ENCODE results near the gene ATG4B.

- TF ChIP-seq, protein P1, sequence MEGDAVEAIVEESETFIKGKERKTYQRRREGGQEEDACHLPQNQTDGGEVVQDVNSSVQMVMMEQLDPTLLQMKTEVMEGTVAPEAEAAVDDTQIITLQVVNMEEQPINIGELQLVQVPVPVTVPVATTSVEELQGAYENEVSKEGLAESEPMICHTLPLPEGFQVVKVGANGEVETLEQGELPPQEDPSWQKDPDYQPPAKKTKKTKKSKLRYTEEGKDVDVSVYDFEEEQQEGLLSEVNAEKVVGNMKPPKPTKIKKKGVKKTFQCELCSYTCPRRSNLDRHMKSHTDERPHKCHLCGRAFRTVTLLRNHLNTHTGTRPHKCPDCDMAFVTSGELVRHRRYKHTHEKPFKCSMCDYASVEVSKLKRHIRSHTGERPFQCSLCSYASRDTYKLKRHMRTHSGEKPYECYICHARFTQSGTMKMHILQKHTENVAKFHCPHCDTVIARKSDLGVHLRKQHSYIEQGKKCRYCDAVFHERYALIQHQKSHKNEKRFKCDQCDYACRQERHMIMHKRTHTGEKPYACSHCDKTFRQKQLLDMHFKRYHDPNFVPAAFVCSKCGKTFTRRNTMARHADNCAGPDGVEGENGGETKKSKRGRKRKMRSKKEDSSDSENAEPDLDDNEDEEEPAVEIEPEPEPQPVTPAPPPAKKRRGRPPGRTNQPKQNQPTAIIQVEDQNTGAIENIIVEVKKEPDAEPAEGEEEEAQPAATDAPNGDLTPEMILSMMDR (IDR thresholded peaks at IDR 0.05; ENCODE audit: borderline replicate concordance, extremely low read depth, low read length, poor library complexity, severe bottlenecking), result no peak
- TF ChIP-seq EZH2 (IDR thresholded peaks at IDR 0.05; ENCODE audit: borderline replicate concordance, low read depth, low read length, severe bottlenecking), result no peak
These were observed 15.2 kb downstream of the ATG4B start for GRCh38 chr2:241652722-241653121.
